ENCODE measurements around the gene ITGB1BP1.

Gene ITGB1BP1

GRCh38 chr2:9377461-9378097 lies 45.7 kb downstream of the ITGB1BP1 start:
- no peak for DNase-seq (ENCODE audit: low read depth)

GRCh38 chr2:9375857-9376428 lies 47.4 kb downstream of the ITGB1BP1 start:
- no peak for DNase-seq (ENCODE audit: low read depth)

DNA sequence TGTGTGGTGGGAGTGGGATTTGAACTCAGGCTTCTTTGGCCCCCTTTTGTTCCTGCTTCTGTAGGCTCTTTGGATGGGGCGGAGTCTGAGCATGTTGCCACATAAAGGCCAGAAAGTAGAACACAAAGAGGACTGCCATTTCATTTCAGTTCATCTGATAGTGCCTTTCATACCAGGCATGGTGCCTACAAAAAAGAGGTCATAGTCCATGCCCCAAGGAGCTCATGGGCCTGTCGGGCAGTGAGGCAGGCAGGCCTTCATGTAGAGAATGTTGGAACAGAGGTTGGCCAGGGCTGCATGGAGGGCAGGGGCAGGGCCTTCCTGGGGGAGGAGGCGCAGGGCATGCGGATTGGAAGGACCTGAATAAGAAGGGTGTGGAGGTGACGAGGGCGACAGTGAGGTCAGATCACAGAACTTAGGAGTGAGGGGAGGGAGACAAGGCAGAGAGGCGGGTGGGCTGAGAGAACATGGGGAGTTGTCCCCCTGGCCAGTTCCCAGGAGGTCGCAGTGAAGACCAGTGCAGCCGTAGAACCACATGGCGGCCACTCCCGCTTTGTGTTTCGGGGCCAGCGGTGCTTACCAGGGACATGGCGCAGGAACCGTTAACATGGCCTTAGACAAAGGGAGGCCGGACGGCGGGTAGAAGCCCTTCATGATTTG lies 49.1 kb downstream of the ITGB1BP1 start:
- DNase-seq (ENCODE audit: low read depth) = no peak

DNA sequence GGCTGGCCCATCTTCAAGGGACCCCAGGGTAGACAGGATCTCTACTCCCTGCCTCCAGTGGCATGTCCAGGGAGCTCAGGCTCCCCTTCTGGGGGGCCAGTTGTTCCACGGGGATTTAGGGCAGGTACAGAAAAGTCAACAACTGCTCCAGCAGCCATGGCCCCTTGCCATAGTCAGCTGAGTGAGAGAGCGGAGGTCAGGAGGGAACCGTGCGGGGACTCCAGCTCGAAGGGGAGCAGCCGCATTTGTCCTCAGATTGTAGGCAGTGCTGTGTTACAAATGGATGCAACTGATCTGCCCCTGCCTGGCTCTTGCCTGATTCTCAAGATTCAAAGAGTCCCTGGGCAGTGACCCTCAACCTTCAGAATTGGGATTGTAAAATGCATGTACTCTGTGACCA lies 49.9 kb downstream of the ITGB1BP1 start:
- DNase-seq (ENCODE audit: low read depth) = no peak

DNA sequence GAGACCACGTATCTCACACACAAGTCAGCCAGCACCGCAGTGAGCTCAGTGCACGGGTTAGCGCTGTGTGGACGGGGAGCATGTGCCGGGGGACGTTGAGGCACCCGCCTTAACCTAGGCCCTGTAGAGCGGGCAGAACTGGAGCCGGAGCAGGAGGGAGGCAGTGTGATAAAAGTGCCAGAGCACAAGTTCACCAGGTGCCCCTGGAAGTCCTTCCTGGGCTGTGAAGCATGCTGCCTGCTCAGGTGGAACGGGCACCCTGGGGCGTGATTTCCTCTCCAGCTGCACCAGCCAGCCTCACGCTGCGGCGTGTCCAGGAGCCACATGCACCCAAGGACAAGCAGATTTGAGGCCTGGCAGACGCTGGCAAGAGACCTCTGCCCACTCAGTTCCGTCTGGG lies 50.3 kb downstream of the ITGB1BP1 start:
- DNase-seq (ENCODE audit: low read depth) = no peak

GRCh38 chr2:9370746-9371145 lies 52.6 kb downstream of the ITGB1BP1 start:
- DNase-seq (ENCODE audit: low read depth) = no peak

DNA sequence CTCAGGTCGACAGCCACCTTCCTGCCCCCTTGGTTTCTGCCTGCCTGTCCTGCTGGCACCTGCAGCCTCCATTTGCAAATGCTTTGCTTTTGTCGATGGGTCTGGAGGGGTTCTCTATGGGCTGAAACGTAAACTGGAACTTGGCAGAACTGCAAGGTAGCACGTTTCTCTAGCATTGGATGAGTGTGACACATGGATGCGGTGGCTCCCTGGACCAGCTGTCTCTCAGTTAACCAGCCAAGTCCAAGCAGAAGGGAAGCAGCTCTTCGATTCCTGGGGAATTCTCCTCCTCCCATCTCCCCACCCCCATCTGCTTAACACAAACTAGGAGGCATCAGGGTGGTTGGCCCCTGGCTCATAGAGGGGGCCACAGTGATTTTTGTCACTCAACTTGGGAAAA lies 57.3 kb downstream of the ITGB1BP1 start:
- no peak for DNase-seq (ENCODE audit: low read depth)

- DNase-seq (ENCODE audit: low read depth) = no peak
Observed at GRCh38 chr2:9365498-9366019, 57.8 kb downstream of the ITGB1BP1 start.

- DNase-seq (ENCODE audit: low read depth) = no peak
Observed at GRCh38 chr2:9364791-9365497, 58.4 kb downstream of the ITGB1BP1 start.

DNA sequence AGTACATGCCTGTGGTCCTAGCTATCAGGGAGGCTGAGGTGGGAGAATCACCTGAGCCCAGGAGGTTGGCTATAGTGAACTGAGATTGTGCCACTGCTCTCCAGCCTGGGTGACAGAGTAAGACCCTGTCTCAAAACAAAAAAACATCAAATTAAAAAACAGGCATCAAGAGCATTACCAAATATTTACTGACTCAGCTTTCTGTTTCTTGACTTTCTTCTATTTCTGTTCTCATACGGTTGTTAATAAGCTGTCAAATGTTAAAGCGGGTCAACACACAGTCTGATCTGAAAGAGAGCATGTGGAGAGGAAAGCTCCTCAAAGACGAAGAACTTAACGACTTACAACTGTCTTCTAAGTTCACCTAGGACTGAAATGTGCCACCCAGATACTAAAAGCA lies 59.0 kb downstream of the ITGB1BP1 start:
- DNase-seq (ENCODE audit: low read depth) = no peak

- DNase-seq (ENCODE audit: low read depth) = no peak
Observed at GRCh38 chr2:9360701-9361100, 62.6 kb downstream of the ITGB1BP1 start.

DNA sequence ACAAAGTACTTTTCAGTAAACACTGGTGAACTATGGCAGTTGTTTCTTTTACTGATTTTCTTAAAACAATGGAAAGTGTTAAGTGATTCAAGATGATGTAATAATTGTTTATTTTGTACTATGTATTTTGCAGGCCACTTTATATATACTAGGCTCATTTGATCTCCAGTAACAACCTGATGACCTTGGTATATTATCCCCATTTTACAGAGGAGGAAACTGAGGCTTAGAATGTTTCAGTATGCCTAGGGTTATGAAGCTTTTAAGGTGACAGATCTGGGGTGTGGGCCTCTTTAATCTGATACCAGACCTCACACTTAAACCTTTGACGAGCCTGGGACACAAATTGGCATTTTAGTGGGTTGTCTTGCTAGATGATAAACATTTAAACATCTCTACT lies 63.2 kb downstream of the ITGB1BP1 start:
- DNase-seq (ENCODE audit: low read depth) = no peak

DNA sequence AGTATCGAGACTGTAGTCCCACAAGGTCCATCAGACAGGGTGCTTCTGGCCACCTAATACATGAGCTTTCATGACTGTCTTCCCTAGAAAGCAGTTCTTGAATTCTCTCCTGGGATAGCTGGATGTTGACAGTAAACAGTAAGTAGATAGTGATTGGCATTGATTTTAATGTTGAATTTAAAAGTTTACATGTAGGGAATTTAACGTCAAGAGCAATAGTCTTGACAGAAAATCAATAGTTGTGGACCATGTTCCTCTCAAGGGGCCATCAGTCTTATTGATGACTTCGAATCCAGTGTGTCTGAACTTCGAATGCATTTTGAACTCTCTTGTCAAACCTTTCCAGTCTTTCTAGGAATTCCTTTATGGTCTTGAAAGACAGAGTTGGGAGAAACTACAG lies 63.9 kb downstream of the ITGB1BP1 start:
- DNase-seq (ENCODE audit: low read depth) = no peak

- no peak for DNase-seq (ENCODE audit: low read depth)
Observed at GRCh38 chr2:9358846-9359245, 64.5 kb downstream of the ITGB1BP1 start.

GRCh38 chr2:9356261-9356660 lies 67.1 kb downstream of the ITGB1BP1 start:
- no peak for DNase-seq (ENCODE audit: low read depth)

DNA sequence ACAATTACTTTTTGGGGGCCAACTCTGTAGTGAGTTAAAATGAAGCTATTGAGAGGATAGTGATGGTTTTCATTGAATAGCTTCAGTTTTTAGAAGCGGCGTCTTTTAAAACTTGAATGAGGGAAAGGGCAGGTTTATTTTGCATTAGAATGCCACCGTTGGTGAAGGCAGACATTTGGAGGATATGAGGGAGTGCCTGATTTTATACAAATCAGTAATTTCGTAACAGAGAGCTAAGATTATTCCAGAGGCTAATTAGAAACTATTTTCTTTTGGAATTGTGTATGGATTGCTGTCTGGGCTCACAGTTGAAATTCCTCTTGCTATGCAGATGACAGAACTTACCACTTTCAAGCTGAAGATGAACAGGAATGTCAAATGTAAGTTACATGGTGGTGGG lies 67.6 kb downstream of the ITGB1BP1 start:
- no peak for DNase-seq (ENCODE audit: low read depth)

GRCh38 chr2:9355270-9355669 lies 68.1 kb downstream of the ITGB1BP1 start:
- DNase-seq (ENCODE audit: low read depth) = no peak

GRCh38 chr2:9354318-9354717 lies 69.0 kb downstream of the ITGB1BP1 start:
- no peak for DNase-seq (ENCODE audit: low read depth)
